GM12892 (cell line): Measurements from ENCODE around the gene CEP44.
"Not testable (repeated sequence)": the region's sequence is repeated elsewhere in the genome, so short reads cannot be mapped to it uniquely, and the experiment has no call there.

Source experiments
- POLR2A ChIP-seq: IDR thresholded peaks from 2 replicates; pipeline ENCODE4 v1.6.1; 2011; ENCODE audit warnings: low read depth, low read length, control low read depth
- POLR2AphosphoS5 ChIP-seq: IDR thresholded peaks from 2 replicates; pipeline ENCODE4 v1.6.1; 2011; ENCODE audit warnings: low read depth, low read length, control low read depth

DNA sequence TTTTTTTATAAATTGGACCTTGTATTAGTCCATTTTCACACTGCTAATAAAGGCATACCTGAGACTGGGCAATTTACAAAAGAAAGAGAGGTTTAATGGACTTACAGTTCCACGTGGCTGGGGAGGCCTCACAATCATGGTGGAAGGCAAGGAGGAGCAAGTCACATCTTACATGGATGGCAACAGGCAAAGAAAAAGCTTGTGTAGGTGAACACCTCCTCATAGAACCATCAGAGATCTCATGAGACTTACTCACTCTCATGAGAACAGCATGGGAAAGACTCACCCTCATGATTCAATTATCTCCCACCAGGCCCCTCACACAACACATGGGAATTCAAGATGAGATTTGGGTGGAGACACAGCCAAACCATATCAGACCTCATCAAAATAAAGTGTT, 80.1 kb downstream of the CEP44 start:
- not testable (repeated sequence) for TF ChIP-seq POLR2AphosphoS5, POLR2A
